Measurements from ENCODE around the gene RPS5.
A peak's percentile ranks its signal among the peaks of the same experiment; 100 is the strongest.
"Not testable (repeated sequence)": the region's sequence is repeated elsewhere in the genome, so short reads cannot be mapped to it uniquely, and the experiment has no call there.

The RPS5 gene

DNA sequence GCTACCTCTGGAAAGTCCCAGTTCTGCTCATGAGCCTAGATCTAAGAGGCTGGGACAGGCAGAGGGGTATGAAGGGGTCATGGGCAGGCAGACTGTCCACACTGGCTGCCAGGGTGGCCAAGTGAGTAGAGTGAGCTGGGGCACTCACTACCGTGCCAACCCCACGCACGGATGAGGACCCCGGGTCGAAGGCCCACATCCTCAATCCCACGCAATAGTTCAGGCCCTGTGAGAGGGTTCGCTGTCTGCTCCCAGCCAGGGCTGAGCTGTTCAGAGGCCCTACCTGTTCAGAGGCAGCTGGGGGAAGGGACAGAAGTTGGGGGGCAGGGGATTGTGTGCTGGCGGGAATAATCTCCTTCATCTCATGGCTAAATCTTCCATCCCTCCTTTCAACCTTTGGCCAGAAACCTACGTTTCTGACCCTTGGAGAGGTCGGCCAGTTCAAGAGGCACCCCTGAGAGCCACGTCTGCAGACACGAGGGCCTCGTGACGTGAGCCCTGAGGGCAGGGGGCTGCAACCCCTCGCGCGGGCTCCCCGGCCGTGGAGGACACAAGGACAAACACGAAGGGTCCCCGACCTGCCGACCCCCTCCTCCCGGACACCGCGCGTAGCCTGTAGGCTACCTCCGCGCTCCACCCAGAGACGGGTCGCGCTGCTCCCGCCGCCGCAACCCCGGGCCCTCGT is 1.0 kb upstream of the RPS5 start:
- ATAC-seq, result peak in 1 of 2 donors; percentile 2

DNA sequence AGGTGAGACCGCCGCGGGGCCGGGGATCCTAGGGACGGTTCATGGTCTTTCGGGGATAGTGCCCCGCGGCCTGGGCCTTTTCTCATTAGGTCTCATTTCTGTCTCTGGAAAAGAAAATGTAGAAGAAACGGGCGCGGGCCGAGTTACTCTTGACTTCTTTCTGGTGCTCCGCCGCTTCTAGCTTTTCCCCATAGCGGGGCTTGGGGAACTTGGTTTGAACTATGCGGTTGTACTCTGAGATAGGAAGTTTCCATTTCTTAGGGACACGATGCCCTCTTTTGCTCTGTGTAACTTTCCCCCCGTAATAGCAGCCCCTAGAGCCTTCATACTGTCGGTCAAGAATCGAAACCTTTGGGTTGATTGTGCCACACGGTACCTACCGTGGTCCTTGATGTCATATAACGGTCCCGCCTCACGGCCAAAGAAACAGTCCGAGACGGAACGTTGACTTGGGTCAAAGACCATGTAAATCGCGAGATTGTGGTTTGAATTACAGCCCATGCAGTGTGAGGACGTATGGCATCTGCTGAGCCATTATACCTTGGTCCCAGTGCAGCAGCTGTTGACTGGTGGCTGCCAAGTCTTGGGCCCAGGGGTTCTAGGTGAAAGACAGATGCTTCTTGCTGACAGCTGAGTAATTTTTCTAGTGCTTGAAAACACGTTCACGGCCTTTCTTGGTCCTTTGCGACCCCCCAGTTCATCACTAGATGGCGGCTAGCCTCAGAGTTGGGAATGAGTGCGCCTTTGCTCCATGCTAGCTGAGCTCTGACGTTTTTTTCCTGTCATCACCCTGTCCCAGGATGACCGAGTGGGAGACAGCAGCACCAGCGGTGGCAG is 487 bp downstream of the RPS5 start:
- no peak for ATAC-seq

DNA sequence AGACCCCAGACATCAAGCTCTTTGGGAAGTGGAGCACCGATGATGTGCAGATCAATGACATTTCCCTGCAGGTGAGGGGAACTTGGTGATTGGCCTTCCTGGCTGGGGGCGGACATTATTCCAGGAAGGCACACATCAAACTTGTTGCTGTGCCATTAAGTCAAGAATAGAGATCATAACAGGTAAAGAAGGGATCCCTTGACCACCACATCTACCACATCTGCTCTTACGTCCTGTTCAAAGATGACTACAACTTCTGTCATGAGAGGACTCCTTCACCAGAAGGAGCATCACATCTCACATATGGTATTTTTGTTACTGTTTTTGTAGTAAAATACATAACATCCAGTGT is 1.1 kb downstream of the RPS5 start:
- ATAC-seq, result no peak

DNA sequence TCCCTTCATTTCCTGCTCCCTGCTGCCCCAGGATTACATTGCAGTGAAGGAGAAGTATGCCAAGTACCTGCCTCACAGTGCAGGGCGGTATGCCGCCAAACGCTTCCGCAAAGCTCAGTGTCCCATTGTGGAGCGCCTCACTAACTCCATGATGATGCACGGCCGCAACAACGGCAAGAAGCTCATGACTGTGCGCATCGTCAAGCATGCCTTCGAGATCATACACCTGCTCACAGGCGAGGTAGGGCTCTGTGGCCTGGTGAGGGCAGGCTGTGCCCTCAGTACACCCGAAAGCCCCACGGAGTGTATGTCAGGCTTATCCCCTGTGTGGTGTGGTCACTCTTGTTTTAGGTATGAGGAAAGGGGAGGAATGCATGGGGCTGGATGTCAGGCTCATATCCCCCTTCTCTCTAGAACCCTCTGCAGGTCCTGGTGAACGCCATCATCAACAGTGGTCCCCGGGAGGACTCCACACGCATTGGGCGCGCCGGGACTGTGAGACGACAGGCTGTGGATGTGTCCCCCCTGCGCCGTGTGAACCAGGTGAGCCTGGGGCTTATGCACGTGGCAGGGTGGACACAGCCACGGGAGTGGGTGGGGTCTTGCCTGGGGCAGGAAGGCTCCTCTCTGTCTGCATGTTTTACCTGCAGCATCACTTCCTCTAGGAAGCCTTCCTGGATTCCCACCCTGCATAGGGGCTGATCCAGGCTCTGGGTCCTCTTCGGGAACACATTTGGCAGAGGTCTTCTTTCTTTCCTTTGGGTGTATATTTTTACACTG is 6.1 kb downstream of the RPS5 start:
- ATAC-seq, result no peak

DNA sequence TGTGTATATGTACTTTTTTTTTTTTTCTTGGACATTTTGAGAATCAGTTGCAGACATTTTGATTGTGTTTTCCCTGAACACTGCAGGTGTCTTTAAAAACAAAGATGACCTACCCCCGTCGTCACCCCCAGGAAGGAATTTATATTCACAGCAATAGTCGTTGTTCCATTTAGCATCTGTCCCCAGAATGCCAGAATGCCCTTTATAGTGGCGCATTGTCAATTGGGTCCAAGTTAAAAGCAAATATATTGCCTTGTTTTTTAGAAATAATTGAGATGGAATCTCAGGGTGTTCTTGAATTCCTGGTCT is 6.6 kb downstream of the RPS5 start:
- ATAC-seq, result no peak

DNA sequence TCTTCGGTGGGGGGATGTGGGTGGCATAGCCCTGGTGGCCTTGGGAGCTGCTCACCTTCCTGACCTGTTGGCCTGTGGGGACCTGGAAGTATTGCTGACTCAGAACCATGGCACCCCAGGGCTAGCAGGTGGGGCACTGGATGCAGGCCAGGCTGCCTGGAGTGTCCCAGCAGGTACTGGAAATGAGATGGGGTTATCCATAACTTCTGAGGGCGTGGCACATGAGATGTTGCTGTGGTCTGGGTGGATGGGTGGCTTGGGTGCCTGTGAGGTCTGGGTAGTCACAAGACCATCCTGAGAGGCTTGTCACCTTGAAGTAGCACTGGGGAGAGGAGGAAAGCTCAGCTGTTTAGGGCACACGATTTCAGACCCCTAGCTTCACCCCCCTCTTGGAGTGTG is 7.8 kb downstream of the RPS5 start:
- no peak for ATAC-seq

DNA sequence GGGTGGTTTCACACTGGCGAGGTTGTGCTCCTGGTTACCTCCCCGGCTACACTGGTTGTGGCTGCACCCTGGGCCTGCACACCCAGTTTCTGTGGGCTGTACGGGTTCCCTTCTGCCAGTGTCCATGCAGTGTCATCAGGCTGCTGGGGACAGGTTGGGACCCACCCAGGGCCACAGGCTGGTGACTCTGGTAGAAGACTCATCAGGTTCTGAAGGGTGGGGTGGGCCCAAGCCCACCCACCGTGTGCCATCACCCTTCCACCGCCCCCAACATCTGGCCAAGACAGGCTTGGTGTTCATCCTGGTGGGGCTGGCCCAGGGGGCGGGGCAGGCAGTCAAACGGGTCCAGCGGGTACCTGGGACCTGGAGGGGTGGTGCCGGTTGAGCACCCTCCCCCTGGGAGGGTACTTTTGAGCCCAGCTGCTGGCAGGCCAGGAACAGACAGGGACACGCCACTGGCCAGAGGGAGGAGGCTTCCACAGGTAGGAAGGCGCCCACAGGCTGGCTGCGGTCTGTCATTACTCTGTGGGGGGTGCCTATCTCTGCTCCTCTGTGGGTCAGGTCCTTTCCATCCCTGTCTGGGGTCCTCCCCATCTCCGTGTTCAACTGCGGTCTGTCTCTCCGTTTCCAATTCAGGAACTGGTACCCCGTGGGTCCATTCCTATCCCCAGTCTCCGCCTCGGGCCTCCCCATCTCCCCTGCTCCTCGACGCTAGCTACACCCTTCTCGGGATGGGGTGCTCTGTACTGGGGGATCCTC is 8.3 kb downstream of the RPS5 start, which contains the start of gene RNF225:
TSS of gene RNF225 (plus strand) at position 437 of the 759 bp plus-strand sequence. CDS start 434 bp downstream, outside the sequence.
- peak; percentile 8 to 22 for ATAC-seq

DNA sequence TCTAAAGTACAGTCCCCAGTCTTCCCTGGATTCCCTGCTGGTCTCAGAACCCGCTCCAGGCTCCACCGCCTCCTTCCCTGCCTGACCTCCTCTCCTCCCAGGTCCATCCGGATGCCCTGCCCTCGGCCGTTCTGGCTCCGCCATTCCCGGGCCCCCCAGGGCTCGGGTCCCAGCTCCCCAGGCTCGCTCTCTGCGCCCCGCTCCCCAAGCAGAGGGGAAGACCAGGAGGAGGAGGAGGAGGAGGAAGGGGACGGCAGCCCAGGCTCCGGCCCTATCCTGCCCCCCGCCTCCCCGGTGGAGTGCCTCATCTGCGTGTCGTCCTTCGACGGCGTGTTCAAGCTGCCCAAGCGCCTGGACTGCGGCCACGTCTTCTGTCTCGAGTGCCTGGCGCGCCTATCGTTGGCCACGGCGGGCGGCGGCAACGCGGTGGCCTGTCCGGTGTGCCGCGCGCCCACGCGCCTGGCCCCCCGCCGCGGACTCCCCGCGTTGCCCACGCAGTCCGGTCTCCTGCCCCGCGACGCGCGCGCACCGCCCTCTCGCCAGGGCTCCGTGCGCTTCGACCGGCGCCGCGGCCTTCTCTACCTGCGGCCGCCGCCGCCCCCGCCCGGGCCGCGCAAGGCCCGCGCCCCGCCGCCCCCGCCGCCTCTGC is 9.0 kb downstream of the RPS5 start:
- ATAC-seq, result no peak

DNA sequence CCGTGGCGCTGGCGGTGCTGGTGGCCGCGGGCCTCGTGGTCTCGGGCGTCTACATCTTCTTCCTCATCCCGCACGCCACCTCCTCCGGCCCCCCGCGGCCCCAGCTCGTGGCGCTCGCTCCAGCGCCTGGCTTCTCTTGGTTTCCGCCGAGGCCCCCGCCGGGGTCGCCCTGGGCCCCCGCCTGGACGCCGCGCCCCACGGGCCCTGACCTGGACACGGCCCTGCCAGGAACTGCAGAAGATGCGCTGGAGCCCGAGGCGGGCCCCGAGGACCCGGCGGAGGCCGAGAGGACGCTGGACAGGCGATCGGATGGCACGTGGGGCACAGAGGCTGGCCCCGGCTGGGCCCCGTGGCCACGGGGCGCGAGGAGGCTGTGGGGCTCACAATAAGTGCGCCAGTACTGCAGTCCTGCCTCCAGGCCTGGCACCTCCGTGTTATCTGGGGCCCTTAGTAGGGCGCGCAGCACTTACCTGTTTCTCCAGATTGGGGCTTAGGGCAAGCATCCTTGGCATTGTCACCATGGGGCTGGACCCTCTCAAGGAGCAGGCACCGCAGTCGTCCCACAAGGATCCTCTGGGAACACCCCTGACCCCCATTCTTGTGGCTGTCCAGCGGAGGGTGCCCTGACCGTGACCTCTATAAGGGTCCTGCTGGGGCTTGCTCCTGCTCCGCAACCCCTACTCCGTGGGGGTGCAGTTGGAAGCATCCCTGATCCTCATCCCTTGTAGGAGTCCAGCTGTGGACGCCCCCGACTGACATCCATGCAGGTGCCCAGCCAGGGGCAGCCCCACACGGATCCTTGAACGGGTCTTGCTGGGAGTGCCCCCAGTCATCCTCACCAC is 9.8 kb downstream of the RPS5 start:
- no peak for ATAC-seq

DNA sequence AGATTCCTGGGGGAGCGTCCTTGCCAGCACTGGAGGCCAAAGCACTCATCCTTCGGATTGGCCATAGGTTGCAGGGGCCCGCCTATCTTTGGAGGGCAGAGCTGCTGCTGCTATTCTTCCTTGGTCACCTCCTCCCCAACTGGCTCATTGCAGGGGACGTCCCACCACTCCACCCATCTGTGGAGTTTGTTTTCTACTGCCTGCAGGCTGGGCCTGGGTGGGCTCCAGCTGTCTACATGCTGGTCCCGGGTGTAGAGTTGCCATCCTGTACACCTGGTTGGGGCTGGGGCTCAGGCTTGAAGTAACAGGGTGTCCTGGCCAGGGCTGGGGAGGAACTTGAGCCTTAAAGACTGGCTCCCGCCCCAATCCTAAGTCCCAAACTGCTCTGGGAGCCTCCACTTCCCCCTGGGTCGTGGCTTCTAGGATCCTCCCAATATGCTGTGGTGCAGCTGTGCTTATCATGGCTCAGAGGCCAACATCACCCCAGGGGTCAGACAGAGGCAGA is 10.5 kb downstream of the RPS5 start:
- no peak for ATAC-seq

DNA sequence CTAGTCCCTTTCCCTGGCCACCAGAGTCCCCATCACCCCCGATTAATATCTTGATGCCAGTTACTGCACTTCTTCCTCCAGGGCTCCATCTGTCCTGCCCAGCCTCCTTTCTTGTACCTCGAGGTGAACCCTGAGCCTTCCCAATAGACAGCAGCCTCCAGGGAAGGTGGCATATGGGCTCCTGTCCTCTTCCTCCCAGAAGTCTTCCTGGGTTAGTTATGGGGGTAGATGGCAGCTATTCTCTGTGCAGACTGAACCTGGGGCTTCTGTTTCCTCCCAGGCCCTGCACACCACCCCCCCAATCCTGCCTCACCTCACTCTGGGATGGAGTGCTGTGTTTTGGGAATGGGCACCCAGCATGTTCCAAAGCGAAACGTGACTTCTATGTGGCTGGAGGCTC is 11.0 kb downstream of the RPS5 start:
- ATAC-seq, result no peak

DNA sequence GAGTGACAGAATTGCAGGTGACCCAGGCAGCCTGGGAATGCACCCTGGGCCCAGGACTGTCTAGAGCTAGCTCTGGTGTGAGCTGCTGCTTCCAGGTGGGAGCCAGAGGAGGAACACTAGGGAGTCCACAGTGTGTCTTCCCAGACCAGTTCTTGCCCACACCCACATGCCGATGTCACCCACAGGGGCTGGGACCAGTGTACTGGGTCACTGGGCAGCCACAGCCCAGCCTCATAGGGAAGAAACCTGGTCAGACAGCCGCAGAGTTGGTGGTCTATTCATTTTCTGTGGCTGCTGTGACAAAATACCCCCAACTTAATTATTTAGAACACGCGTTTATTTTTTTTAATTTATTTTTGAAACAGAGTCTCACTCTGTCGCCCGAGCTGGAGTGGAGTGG is 11.5 kb downstream of the RPS5 start:
- no peak for ATAC-seq

DNA sequence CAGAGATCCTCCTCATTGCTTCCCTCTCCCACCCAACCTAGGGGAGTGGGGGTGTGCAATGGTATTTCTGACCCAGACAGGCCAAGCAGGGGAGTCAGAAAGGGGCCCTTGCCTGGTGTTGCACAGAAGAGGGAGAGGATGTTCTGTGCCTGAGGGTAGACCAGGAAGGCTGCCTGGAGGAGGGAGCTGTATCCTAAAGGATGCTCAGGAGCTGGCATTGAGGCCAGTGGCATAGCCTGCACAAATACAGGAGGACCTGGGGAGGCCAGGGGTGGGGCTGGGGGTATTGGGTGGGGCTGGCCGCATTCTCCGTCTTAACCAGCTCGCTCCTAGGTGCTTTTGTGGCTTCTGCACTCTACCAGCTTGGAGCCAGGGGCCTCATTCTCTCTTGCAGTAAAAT is 12.8 kb downstream of the RPS5 start:
- ATAC-seq, result no peak

DNA sequence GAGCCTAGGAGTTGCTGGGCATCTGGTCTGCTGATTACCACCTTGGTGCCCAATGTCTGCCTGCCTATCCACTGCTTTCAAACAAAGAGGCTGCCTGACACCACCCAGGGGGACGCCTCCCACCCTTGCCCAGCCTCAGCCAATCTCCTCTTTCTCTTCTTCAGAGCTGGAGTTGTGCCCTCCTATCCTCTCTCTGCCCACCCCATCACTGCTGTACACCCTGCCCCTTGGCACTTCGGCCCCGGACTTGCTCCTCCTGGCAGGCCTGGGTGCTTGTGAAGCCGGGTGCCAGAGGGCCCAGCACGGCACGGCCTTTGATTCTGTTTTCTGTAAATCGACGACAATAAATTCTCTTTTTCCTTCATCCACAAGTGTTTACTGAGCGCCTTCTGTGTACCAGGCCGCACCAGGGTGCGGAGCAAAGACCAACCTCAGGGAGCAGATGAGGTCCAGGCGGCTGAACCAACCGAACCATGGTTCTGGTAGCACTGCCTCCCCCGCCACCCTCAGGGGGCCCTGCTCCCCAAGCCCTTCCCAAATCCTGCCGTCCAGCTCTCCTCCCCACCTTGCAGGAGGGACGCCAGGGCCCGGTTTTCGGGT is 13.3 kb downstream of the RPS5 start:
- no peak for ATAC-seq

DNA sequence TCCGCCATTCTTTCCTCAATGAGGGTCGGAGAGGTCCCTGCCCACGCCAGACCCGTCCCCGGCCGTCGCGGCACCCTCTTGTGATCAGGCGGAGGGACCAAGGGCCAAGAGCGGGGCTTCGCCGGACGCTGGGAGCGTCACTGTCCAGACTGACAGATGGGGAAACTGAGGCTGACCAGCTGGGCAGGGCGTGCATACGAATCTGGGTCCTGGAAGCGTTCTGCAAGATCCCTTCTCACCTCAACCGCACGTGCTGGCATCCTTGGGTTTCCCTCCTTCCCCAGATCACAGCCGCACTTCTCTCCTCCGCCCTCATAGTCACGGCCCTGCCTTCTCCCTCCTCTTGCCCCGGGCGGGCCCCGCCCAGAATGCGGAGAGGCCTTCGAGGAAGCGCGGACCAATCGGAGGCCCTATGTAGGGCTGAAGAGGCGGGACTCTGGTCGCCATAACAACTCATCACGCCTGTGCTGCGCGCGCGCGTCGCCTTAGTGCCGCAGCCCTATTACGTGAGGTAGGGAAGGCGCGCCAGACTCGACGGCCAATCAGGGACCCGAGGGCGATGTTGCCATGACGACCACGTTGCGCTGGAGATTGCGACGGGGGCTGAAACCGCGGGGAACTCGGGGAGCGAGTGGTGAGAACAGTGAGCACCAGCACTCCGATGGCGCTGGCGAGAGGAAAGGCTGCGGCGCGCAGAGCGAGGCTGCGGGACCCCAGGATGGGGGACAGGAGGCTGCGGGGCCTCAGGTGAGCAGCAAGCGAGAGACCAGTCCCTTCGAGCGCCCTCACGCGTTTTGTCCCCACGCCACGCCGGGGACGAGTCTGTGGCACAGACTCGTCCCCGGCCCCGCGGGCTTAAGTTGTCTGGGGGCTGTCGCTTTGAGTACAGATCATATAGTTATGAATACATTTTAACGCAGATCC is 14.1 kb downstream of the RPS5 start:
- peak; percentile 98 to 99 for ATAC-seq

DNA sequence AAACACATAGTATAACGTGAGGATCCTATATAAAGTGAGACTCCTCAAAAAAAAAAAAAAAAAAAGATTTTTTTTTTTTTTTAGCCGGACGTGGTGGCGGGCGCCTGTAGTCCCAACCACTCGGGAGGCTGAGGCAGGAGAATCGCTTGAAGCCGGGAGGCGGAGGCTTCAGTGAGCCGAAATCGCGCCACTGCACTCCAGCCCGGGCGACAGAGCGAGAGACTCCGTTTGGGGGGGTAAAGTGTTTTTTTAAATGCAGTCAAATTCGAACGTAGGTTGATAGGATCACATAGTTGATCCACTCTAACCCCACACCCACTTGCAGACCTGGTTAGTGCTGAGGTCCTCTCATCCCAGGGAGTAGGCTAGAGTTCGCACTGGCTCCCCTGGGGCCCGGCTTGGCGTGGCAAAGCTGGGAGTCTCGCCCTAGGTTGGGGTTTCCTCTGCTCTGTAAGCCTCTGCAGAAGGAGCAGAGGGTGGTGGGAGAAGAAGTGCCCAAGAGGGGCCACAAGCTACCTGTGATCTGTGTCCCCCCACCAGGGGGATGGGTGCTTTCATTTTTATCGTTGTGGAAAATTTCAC is 14.9 kb downstream of the RPS5 start:
- ATAC-seq, result no peak

DNA sequence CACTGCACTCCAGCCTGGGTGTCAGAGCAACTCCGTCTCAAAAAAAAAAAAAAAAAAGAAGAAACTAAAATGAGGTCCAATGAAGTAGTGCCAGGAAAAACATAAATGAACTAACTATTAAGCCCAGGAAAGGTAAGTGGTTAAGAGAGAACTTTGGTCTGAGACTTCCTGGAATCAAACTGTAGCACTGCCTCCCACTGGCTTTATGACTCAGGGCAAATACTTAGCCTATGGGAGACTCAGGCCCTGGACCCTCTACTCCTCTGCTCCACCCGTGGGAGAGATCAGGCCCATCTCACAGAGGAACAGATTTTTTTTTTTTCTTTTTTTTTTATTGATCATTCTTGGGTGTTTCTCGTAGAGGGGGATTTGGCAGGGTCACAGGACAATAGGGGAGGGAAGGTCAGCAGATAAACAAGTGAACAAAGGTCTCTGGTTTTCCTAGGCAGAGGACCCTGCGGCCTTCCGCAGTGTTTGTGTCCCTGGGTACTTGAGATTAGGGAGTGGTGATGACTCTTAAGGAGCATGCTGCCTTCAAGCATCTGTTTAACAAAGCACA is 16.9 kb downstream of the RPS5 start:
- not testable (repeated sequence) for ATAC-seq

DNA sequence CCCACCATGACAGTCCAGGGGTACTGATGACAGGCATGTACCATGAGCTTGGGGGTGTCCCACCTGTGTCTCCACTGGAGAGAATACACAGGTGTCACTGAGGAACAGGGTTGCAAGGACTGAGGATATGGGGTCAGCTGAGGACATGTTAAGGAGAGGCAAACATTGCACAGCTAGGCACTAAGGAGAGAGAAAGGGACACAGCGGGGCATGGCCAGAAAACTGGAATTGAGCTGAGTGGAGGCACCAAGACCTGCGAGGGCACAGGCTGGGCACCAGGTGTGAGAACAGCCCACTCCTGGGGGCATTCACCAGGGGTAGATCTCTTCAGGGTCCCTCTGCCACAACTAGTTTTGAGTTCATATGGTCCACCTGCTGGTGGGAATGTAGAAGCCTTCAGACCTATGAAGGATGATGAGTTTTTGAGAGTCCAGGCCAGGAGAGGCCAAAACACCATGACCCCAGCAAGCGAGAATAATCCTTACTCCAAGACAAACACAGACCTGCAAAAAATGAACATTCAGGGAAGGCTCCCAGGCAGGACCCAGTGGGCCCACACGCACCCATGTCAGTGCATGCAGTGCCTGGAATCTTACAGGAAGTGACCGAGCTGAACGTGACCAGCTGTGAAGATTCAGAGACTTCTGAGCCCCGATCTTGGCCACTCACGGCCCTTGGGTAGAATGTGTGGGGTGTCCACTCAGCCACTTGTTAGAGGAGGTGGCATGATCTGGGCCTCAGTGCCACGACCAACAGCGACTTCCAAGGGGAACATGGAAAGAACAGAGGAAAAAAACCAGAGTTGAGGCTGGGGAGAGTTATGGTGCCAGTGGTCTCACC is 20.0 kb downstream of the RPS5 start:
- no peak for ATAC-seq

Data from activated CD4-positive, CD25-positive, alpha-beta regulatory T cell treated with anti-CD3 and anti-CD28 coated beads, Interleukin-2, amount 50 U/mL, for 24 hours (primary cell).